ENCODE results near the gene MBD5. TPM values are rescaled to one million over a fixed set of nuclear protein-coding genes. Genes with fewer than 3 reads are reported as not detected.
A peak's percentile ranks its signal among the peaks of the same experiment; 100 is the strongest.

MBD5 gene
- total RNA-seq, 2 experiments from 2014 or later: 13.8 to 46.3 TPM

GRCh38 chr2:148561389-148561788 is 540.5 kb downstream of the MBD5 start:
- Histone ChIP-seq H4K20me1 (ENCODE audit: insufficient read depth, low read length) (no peaks in the 10 kb centered on the region), H2AFZ (ENCODE audit: low read length) (no peak overlapping the region), H3K36me3 (ENCODE audit: insufficient read depth, low read length) (no peaks in the 10 kb centered on the region), H3K4me2 (ENCODE audit: low read length) (no peak overlapping the region), H3K4me3 (ENCODE audit: low read depth, low read length, poor library complexity, severe bottlenecking) (no peak overlapping the region), H3K9me2 (ENCODE audit: insufficient read depth, low read length) (no peaks in the 10 kb centered on the region), H3K9me3 (ENCODE audit: low read length) (0 out of 2 replicates have a peak, but pooled peaks cover 4% of the 10 kb centered on the region), H3K79me2 (ENCODE audit: insufficient read depth, low read depth, low read length) (no peaks in the 10 kb centered on the region), H3K27ac (ENCODE audit: low read depth, low read length, poor library complexity, severe bottlenecking) (no peak overlapping the region), H3K4me1 (ENCODE audit: insufficient read depth, low read length, poor library complexity, severe bottlenecking) (peaks cover 4% of the 10 kb centered on the region)
- CTCF ChIA-PET (ENCODE audit: unreplicated experiment): interaction anchor here (0.6 kb wide), 1 partner anchor 477 kb away, joined by 5 read pairs; the partner anchor contains the start of gene LYPD6B
- DNase-seq (ENCODE audit: low spot score): no peak
- intact Hi-C loops (cut with micrococcal nuclease; ENCODE audit: unreplicated experiment): no loop called here
- POLR2A ChIA-PET: interaction anchor here (1.5 kb wide), 1 partner anchor 8 kb away, joined by 7 read pairs; no protein-coding TSS in a partner anchor
- no peak for TF ChIP-seq EZH2phosphoT487 (IDR thresholded peaks at IDR 0.05; ENCODE audit: borderline replicate concordance, low read depth, low read length)
- no peak for TF ChIP-seq CTCF (conservative IDR thresholded peaks at IDR 0.05; ENCODE audit: low read length)
- BruUV-seq (replicated peaks): no TSS peak

- intact Hi-C loops (cut with micrococcal nuclease; ENCODE audit: unreplicated experiment): no loop called here
- BruUV-seq (replicated peaks): no TSS peak
- H3K4me3 ChIP-seq (ENCODE audit: low read depth, low read length, poor library complexity, severe bottlenecking): no peak overlapping the region
These were observed 544.5 kb downstream of the MBD5 start for GRCh38 chr2:148565272-148565894.

More at GRCh38 chr2:148565272-148565894, 544.5 kb downstream of the MBD5 start:
- ChIA-PET CTCF (ENCODE audit: unreplicated experiment) (no interaction called here), POLR2A (no interaction called here)
- no peaks in the 10 kb centered on the region for H3K9me2 ChIP-seq (ENCODE audit: insufficient read depth, low read length)
- no peaks in the 10 kb centered on the region for H4K20me1 ChIP-seq (ENCODE audit: insufficient read depth, low read length)
- H3K79me2 ChIP-seq (ENCODE audit: insufficient read depth, low read depth, low read length): no peaks in the 10 kb centered on the region
- H3K27ac ChIP-seq (ENCODE audit: low read depth, low read length, poor library complexity, severe bottlenecking): no peak overlapping the region
- H3K4me2 ChIP-seq (ENCODE audit: low read length): no peak overlapping the region
- no peaks in the 10 kb centered on the region for H3K9me3 ChIP-seq (ENCODE audit: low read length)
- TF ChIP-seq EZH2phosphoT487 (IDR thresholded peaks at IDR 0.05; ENCODE audit: borderline replicate concordance, low read depth, low read length) (no peak), CTCF (conservative IDR thresholded peaks at IDR 0.05; ENCODE audit: low read length) (peak; percentile 58)
- no peaks in the 10 kb centered on the region for H3K36me3 ChIP-seq (ENCODE audit: insufficient read depth, low read length)
- no peak overlapping the region for H2AFZ ChIP-seq (ENCODE audit: low read length)
- H3K4me1 ChIP-seq (ENCODE audit: insufficient read depth, low read length, poor library complexity, severe bottlenecking): no peaks in the 10 kb centered on the region
- DNase-seq (ENCODE audit: low spot score): no peak

Small RNAs within 50 kb of the gene (small RNA-seq; reads per million reads assigned to genes)
- gene RF00554: not detected

Other genes with a start within 250 kb of the MBD5 start
- gene ACVR2A, start 176.1 kb upstream of the MBD5 start, total RNA-seq (2014; rRNA removed; shearing (Covaris generic)): 1.5 and 4.0 TPM in 2 replicates
- gene ACVR2A, start 176.1 kb upstream of the MBD5 start, total RNA-seq (2022): 2.1 and 2.5 TPM in 2 replicates
- gene ORC4, start 354 bp upstream of the MBD5 start, total RNA-seq (2014; rRNA removed; shearing (Covaris generic)): 20.3 and 21.0 TPM in 2 replicates
- gene ORC4, start 354 bp upstream of the MBD5 start, total RNA-seq (2022): 32.9 and 37.4 TPM in 2 replicates